Stimulated activated CD4-positive, alpha-beta T cell treated with anti-CD3 and anti-CD28 coated beads, Interleukin-4, amount 100 ng/mL, for 48 hours (primary cell): ENCODE measurements around the gene SMURF1.

ENCODE experiments used
- DNase-seq, 2 donors: peaks; one replicate each; pipeline ENCODE4 v3.0.0-alpha.2; 2020; ENCODE audit warnings: low read depth in 2 of 2

SMURF1 gene

DNA sequence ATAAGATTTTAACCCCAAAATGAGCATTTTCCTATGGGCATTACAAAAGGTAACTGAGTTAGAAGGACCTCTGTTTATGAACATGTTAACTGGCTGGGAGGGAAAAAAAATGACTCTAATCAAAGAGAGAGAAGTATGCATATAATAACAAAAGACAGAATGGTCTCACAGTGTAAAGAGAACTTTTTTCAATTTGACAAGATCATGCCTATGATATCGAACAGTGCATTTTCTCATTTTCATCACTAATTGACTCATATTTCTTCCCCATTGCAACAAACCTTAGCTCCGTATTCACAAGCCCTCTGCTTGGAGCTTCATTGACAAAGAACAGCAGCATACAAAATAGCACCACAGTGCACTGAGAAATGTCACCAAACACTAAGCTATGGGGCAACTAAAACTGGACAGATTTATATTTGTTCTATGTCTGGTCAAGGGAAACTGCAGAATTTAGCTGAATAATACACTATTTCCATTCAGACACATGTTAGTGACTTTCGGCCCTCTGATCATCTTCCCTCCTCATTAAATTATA is 45.6 kb downstream of the SMURF1 start:
- no peak for DNase-seq

DNA sequence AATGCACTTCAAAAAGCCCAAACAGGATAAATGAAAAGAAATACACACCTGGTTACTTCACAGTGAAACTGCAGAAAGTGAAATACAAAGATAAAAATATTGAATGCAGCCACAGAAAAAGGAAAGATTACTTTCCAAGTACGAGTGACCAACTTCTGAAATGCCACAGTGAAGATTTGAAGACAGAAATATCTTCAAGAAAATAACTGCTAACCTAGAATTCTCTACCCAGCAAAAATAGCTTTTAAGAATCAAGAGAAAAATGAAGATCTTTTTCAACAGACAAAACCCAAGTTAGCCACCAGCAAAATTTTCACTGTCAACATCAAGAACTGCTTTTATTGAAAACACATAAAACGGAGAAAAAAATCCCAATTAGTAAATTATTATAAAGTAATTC is 46.2 kb downstream of the SMURF1 start:
- DNase-seq = no peak

DNA sequence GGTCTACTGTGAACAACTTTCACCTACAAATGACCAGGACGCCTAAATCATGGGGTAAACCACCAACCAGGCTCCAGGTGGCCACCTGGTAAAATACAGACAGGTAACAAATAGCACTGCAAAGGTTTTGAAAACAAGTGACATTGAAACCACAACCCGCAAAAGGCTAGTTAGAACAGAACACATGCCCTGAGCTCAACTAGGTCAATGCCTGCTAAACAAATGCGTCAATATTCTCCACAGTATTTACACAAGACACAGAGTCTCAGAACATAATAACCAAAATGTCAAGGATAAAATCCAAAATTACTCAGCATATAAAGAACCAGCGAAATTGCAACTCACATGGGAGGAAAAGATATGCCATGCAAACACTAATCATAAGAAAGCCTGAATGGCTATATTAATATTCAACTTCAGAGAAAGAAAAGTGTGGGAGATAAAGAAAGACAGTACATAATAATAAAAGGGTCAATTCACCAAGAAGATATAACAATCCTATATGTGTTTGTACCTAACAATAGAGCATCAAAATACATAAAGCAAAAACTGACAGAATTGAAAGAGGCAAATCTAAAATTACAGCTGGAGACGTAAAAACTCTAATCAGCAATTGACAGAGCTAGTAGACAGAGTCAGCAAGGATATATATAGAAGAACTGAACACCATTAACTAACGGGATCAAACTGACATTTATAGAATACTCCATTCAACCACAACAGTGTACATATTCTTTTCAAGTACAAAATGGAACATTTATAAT is 47.6 kb downstream of the SMURF1 start:
- no peak for DNase-seq

DNA sequence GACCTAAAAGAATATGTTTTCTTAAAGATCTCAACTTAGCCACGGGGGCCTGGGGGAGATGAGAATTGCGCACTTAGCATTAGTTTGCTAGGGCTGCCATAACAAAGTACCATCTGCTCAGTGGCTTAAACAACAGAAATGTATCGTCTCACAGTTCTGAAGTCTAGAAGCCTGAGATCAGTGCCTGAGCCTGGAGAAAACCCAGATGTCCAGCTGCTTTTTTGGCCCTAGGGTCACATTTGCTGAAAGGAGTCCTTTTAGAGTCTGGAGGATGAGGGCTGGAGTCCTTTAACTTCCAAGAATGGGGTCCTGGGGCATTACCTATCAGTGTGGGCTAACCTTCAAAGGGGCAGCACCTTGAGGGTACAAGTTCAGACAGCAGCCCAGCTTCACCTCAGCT is 48.2 kb downstream of the SMURF1 start:
- no peak for DNase-seq

DNA sequence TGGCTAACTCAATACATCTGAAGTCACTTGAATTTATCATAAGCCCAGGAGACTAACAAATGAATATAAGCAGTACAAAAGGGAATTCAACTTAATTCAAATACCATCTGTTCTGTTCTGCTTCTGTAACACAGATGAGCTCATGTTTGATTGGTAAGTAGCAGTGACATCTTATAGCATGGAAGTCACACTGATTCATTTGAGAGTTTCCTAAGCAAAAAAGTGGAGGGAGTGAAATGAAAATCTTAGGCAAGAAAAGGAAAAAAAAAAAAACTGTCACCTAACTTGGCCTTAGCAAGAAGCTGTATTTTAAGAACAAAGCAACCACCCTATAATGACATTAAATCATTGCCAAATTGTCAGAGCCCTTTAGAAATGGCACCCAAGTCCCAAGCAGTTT is 49.5 kb downstream of the SMURF1 start:
- DNase-seq = no peak

DNA sequence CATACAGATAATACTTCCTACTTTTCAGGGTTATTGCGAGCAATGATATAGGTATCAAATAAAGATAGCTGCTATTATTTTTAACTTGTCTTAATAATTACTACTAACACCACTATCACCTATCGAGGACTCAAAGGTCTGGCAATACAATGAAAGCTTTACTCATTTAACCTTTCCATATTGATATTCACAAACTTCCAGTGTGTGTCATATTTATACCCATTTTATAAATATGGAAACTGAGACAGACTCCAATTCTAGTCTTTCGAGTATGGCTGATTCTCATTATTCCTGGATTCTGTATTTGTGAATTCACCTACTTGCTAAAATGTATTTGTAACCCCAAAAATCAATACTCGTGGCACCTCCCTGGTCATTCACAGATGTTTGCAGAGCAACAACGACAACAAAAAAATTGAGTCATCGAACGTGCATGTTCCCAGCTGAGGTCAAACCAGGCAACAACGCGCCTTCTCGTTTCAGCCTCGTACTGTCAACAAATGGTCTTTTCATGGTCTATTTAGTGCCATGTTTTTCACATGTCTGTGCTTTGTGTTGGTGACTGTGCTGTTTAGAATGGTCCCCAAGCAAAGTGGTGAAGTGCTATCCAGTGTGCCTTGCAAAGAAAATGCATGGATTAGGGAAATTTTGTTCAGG is 51.7 kb downstream of the SMURF1 start:
- no peak for DNase-seq

DNA sequence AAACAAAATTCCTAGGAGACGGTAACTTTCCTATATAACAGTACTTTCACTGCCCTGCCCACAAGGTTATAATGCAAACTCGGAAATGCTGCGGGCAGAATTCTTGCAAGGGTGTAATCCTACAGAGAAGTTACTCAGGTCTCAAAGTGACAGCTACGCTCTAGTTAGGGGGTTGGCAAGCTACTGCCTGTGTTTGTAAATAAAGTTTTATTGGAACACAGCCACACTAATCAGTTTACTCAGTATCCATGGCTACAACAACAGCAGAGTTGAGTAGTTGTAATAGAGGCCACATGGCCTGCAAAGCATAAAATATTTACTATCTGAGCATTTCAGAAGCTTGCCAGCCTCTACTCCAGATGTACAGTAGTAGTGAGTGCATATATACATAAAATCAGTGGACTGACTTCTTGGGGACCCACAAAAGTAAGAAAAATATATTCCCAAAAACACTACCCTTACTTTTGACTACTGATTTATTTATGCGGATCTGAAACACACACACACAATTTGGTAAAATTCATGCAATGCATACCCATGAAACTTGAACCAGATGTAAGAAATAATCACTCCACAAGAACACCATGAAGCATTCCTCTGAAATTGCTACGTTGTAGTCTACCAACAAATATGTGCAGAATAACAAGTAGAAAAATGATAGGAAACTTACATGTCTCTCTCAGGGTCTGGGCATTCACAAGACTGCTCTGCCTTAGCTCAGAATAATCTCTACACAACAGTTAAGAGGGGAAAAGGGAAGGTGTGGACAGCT is 53.0 kb downstream of the SMURF1 start:
- no peak for DNase-seq

DNA sequence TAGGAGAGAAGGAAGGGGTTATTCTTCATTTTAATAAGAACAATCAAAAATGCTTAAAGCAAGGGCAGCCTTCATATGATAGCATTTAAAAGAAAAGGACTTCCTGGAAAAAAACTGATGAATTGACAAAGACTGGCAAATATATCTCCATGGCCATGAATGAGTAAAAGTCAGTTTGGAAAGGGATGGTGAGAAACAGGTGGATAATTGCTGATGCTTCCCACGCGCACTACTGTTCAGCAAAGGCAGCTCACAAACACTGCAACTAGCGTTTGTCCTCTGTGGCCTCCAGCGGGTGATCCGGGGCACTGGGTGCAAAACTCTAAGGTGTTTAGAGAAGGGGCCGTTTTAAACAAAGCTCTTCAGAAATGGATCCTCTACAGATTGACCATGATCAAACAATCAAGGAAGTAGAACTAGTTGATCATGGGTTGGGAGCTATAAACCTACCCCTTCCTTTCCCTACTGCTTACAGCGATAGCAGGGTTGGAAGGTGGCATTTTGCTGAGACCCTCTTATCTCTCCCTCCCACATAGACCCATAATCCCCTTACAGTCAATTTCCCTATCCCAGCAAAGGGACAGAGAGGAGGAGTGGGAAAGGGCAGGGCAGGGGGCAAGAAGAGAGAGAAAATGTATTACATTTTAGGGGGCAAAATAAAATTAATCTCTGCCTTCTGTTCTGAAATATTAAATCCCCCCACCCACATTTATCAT is 53.8 kb downstream of the SMURF1 start:
- no peak for DNase-seq

DNA sequence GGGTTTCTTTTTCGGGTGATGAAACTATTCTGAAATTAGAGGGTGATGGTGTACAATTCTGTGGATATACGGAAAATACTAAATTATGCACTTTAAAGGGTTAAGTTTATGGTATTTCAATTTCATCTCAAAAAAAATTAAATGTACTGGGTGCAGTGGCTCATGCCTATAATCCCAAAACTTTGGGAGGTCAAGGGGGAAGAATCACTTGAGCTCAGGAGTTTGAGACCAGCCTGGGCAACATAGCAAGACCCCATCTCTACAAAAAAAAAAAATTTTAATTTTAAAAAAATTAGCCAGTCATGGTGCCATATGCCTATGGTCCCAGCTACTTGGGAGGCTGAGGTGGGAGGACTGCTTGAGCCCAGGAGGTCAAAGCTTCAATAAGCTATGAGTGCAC is 57.0 kb downstream of the SMURF1 start:
- DNase-seq = no peak

DNA sequence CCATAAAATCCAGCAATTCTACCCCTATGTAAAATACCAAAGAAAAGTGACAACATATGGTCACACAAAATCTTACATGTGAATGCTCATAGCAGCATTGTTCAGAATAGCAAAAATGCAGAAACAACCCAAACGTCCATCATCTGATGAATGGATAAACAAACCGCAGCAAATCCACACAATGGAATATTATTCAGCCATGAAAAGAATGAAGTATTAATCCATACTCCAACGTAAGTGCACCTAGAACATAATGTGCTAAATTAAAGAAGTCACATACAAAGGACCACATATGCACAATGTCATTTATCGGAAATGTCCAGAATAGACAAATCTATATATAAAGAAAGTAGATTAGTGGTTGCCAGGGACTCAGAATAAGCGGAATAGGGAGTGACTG is 57.4 kb downstream of the SMURF1 start:
- no peak for DNase-seq

DNA sequence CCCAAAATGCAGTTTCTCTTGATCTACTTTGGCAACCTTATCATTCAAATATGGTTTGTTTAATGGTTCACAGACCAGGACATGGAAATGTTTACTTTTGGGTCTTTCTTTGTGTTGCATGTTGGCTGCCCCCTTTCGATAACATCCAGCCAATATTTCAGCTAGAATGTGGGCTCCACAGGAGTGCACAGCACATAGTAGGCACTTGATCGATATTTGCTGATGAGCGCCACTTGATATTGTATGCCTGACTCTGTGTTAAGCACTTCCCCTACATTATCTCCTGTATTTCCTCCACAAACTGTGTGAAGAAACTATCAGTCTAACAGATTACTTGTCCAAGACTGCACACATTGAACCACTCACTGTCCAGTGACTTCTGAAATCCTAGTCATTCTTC is 60.2 kb downstream of the SMURF1 start:
- DNase-seq = no peak

DNA sequence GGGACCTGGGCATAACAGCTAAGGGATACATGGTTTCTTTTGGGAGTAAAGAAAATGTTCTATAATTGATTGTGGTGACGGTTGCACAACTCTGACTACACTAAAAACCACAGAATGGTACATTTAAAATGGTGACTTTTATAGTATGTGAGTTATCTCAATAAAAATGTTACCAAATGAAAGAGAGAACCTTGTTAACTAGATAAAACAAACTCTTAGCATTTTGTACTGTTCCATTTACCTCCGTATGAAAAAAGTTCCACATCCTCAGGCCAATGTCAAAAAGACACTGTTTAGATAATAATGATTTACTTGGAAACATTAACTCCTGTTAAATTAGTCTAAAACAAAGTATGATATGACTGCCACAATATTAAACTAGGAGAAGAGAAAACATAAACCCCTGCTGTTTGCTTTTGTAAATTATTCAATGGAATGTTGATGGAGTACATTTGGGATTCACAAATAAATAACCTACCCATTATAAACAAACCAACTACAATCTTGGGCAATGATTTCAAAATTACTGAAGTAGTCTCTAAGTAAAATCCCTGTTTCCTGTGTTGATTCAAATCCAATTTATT is 60.7 kb downstream of the SMURF1 start:
- no peak for DNase-seq

DNA sequence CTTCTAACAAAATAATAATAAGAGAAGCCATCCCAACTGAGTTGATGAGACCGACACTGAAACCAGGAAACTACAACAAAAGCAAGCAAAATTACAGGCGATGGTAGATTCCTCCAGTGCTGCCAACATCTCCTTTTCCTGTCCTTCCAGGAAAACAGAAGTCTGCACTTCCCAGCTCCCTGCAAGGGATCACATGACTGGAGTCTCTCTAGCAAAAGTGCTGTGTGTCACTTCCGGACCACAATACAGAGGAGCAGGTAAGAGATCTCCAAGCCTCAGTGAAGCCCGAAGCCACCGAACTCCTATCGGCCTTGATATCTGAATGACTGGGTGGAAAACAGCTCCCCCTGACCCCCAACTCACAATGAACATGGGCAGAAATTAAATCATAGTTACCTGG is 63.2 kb downstream of the SMURF1 start:
- DNase-seq = no peak

DNA sequence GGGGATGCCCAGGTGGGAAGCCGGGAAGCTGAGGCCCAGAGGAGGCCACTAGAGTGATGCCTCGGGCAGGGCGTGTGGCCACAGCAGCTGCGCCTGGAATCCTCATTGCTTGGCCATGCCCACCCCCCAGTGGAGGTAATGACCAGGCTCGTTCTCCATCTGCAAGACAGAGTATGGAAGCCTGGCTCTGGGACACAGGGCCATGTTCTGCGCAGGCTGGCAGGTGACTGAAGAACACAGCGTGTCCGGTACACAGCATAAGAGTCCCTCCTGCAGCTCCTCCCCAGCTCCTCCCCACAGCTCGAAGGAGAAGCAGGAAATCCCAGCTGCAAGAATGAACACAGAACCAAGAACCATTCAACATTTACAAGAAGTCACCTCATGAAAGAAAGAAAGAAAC is 64.8 kb downstream of the SMURF1 start:
- no peak for DNase-seq

DNA sequence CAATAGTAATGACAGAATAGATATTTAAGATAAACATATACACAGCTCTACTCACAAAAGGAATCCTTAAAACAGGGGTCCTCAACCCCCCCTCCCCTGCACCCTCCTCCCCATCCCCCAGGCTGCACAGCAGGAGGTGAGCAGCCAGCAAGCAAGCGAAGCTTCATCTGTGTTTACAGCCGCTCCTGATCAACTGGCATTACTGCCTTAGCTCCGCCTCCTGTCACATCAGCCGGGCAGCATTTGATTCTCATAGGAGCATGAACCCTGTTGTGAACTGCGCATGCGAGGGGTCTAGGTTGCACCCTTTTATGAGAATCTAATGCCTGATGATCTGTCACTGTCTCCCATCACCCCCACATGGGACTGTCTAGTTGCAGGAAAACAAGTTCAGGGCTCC is 65.5 kb downstream of the SMURF1 start:
- DNase-seq = no peak

DNA sequence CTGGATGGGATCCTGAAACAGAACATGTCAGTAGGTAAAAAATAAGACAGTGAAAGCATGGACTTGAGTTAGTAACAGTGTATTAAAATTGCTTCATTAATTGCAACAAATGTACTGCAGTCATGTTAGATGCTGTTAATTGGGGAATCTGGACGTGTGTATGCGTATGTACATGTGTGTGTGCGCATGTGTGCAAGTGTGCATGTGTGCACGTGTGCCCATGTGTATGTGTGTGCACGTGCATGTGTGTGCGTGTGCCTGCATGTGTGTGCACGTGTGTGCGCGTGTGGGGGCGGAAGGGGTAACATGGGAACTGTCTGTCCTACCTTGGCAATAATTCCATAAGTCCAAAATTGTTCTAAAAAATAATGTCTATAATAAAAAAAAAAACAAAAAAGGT is 67.3 kb downstream of the SMURF1 start:
- no peak for DNase-seq

DNA sequence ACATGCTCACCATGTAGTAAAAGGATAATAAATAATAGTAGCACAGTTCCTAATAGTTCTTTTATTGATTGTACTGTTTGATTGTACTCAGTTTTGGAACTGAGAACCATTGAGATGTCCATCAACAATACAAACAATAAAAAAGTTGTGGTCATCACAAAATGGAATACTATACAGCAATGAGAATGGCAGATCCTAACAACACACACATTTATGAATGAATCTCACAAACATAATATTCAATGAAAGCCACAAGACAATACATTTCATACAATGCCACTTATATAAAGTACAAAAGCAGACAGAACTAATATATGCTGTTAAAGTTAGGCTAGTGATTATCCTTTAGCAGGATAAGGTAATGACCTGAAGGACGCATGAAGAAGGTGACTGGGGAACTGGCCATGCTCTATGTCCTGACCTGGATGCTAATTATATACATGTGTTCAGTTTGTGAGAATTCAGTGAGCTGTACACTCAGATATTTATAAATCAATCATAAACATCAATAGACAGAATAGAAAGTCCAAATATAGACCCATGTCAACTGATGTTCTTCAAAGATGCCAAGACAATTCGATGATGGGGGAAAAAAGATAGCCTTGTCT is 70.0 kb downstream of the SMURF1 start:
- DNase-seq = no peak

DNA sequence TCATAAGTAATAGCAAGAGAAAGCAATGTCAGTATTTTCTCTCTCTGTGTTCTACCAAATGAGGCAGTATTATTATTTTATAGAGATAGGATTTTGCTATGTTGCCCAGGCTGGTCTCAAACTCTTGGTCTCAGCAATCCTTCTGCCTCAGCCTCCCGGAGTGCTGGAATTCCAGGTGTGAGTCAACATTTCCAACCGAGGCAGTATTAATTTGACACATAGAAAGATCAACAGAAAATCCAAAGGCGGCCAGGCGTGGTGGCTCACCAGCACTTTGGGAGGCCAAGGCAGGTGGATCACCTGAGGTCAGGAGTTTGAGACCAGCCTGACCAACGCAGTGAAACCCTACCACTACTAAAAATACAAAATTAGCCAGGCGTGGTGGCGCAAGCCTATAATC is 71.8 kb downstream of the SMURF1 start:
- no peak for DNase-seq

DNA sequence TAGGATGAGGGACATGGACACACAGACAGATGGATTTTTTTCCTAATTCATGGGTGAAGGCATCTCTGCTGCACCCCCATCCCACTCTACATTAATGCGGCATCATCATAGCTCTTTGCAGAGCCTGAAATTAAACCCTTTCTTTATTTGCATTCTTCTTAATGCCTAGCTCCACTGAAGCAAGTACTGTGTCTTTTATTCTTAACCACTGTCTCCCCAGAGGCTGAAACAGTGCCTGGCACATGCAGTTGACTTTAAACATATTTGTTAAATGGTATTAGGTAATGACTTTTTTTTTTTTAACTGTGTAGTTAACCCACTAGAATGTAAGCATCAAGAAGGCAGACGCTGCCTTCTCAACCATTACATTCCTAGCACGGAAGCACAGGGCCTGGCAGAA is 73.5 kb downstream of the SMURF1 start:
- no peak for DNase-seq

DNA sequence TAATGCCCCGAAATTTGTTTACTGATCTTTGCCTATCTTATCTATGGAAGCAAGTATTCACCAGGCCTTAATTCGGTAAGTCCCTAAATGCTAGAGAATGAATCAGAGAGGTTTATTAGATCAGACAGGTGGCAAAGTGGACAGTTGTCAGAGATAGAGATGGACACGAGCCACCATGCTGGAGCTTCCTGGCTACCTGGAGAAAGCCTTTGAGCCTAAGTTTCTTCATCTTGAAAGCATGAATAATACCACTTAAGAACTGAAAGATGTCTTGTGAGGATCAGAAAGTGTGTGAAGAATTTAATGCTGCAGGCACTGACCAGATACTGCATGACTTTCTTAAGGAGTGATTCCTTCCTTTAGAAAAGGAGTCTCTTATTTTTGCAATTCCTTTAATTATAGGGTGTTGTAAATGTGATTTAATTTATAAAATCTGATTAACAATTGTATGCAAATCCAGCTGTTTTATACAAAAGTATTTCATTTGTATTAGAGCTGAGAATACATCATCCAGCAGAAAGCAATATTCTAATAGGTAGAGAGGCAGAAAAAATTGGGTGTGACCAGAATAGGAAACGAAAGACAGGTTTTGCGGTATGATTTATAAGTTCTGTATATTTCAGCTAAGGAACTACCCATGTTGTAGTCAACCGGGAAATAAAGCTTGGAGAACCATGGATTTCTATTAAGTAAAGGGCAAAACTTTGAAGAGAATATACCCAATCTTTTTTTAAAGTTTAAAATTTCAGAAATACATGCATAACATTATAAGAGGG is 82.7 kb downstream of the SMURF1 start:
- no peak for DNase-seq
